OCI-LY7 (cell line): ENCODE data around the gene SLC37A1.
"Not testable (repeated sequence)": the region's sequence is repeated elsewhere in the genome, so short reads cannot be mapped to it uniquely, and the experiment has no call there.

Experiments
- EZH2phosphoT487 ChIP-seq: fragments of 200-600 bp; sonication (generic); IDR thresholded peaks from 2 replicates; pipeline ENCODE4 v1.6.1; 2018; ENCODE audit warnings: low read depth, borderline replicate concordance, mild to moderate bottlenecking, mixed run types, antibody characterized with exemption, low read length, moderate library complexity, mixed read lengths
- TF ChIP-seq, protein P1 (sequence below): fragments of 200-600 bp; sonication (generic); conservative IDR thresholded peaks from 2 replicates; pipeline ENCODE4 v1.5.1; 2014; ENCODE audit warnings: mild to moderate bottlenecking, antibody characterized with exemption, low read length, moderate library complexity, mixed read lengths

DNA sequence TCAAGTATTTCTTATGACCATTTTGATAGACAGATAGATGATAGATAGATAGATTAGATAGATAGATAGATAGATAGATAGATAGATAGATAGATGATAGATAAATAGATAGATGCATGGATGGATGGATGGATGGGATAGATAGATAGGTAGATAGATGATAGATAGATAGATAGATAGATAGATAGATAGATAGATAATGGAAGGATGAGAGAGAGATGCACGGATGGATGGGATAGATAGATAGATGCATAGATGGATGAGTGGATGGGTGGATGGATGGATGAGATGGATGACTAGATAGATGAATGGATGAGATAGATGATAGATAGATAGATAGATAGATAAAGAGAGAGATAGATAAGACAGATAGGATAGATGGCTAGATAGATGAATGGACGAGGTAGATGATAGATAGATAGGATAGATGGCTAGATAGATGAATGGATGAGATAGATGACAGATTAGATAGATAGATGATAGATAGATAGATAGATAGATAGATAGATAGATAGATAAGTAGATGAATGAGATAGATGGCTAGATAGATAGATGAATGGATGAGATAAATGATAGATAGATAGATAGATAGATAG is 114.9 kb downstream of the SLC37A1 start:
- TF ChIP-seq, protein P1, sequence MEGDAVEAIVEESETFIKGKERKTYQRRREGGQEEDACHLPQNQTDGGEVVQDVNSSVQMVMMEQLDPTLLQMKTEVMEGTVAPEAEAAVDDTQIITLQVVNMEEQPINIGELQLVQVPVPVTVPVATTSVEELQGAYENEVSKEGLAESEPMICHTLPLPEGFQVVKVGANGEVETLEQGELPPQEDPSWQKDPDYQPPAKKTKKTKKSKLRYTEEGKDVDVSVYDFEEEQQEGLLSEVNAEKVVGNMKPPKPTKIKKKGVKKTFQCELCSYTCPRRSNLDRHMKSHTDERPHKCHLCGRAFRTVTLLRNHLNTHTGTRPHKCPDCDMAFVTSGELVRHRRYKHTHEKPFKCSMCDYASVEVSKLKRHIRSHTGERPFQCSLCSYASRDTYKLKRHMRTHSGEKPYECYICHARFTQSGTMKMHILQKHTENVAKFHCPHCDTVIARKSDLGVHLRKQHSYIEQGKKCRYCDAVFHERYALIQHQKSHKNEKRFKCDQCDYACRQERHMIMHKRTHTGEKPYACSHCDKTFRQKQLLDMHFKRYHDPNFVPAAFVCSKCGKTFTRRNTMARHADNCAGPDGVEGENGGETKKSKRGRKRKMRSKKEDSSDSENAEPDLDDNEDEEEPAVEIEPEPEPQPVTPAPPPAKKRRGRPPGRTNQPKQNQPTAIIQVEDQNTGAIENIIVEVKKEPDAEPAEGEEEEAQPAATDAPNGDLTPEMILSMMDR = not testable (repeated sequence)
- TF ChIP-seq EZH2phosphoT487 = not testable (repeated sequence)
